Astrocyte (in vitro differentiated cells and primary cell): ENCODE results near the gene RANBP3.

ENCODE experiments used
- EZH2 ChIP-seq: IDR thresholded peaks from 2 replicates; pipeline ENCODE4 v1.6.1; 2012; ENCODE audit warnings: mild to moderate bottlenecking, low read length, inconsistent platforms; ENCODE audit not compliant: insufficient read depth
- TF ChIP-seq, protein P1 (sequence below): IDR thresholded peaks from 2 replicates; pipeline ENCODE4 v1.5.1; 2011; ENCODE audit warnings: low read depth, mild to moderate bottlenecking, inconsistent platforms, low read length, moderate library complexity; ENCODE audit not compliant: insufficient read depth

DNA sequence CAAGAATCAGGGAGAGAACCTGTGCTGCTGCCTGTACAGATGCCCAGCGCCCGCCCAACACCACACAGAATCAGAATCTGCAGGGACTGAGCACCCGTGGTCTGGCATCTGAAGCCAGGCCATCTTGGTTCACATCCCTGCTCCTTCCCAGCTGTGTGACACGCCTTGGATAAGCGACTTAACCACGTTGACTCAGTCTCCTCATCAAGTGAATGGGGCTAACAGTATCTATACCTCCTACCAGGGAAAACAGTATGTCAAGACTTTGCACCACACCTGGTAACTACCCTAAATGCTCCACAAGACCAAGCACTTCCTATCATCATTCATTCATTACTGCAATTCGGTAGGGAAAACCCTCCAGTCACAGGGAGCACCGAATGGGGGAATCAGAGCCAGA lies 1.2 kb downstream of the RANBP3 start:
- TF ChIP-seq, protein P1, sequence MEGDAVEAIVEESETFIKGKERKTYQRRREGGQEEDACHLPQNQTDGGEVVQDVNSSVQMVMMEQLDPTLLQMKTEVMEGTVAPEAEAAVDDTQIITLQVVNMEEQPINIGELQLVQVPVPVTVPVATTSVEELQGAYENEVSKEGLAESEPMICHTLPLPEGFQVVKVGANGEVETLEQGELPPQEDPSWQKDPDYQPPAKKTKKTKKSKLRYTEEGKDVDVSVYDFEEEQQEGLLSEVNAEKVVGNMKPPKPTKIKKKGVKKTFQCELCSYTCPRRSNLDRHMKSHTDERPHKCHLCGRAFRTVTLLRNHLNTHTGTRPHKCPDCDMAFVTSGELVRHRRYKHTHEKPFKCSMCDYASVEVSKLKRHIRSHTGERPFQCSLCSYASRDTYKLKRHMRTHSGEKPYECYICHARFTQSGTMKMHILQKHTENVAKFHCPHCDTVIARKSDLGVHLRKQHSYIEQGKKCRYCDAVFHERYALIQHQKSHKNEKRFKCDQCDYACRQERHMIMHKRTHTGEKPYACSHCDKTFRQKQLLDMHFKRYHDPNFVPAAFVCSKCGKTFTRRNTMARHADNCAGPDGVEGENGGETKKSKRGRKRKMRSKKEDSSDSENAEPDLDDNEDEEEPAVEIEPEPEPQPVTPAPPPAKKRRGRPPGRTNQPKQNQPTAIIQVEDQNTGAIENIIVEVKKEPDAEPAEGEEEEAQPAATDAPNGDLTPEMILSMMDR = no peak
- TF ChIP-seq EZH2 = no peak
